ENCODE data around the gene TEAD1. TPM values are rescaled to one million over a fixed set of nuclear protein-coding genes. Genes with fewer than 3 reads are reported as not detected.

TEAD1 gene
- total RNA-seq, 2 donors from 2014 or later, result 89.6 to 93.8 TPM

DNA sequence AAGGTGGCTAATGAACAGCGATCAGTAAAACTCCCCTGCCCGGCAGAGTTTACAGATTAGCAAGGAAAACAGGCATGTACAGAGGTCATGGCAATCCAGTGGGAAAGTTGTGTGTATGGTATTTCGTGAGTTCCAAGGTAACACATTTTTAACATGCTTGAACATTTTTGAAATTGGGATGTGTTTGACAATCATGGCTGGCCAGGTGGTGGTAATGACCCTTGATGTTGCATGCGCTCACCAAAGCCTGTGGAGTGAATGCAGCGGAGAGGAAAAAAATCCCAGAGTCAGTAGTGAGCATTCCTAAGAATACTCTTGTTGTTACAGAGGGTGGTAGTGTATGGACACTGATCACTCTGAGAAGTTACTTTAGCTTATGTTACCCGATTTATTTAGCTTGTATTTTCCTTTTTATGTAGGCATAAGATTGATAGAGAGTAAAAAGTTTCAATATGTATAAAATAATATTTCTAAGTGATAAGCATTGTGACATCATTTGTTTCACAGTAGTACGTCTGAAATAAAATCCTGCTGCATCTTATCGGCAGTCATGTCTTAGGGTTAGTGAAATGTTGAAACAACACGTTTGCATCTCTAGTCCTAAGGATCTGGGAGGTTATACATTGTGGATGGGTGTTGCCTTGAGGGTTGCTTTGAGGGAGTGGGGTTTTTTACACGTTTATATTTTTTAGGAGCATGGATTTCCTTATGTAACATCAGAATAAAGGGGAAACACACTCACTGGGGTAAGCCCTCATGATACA, 8.7 kb downstream of the TEAD1 start:
- intact Hi-C loops (cut with DNase I), result loop anchor here in 1 of 2 donors (10.0 kb wide), 1 partner anchor 132 kb away; no protein-coding TSS in a partner anchor
- DNase-seq, result no peak
- no peak for ATAC-seq

DNA sequence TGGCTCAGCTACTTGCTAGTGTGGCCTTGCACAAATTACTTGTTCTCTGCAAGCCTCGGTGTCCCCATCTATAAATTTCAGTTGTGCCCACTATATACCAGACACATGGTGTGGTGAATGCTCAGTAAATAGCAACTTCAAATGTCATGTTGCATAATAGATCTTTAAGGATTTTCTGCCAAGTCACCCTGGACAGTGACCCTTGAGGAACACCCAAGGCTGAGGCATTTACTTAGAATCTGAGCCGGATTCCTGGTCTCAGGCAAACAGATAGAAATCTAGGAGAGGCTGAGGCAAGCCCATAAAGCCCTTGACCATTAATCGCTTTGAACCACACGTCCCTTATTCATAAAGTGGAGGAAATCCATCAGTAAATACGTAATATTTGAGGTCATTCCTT, 9.7 kb downstream of the TEAD1 start:
- DNase-seq, result no peak
- no peak for ATAC-seq
- intact Hi-C loops (cut with DNase I), result loop anchor here in 1 of 2 donors (10.0 kb wide), 1 partner anchor 131 kb away; no protein-coding TSS in a partner anchor

DNA sequence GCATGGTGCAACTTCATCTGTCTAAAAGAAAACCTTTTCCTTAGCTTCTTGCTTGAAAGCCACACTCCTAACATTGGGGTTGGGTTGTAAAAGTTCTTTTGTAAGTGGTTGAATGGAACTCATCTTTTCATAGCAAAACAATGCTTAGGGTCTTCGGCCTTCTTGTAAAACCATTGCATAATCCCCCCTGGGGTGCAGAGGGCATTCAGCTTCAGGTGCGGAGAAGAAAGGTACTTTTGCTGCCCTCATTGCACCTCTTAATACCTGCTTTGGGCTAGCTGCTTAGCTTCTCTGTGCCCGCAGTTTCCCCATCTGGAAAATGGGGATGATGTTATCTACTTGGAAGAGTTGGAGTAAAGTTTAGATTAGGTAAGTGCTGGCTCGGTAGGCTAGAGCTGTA, 10.1 kb downstream of the TEAD1 start:
- ATAC-seq, result no peak
- no peak for DNase-seq
- intact Hi-C loops (cut with DNase I), result loop anchor here in 1 of 2 donors (10.0 kb wide), 1 partner anchor 130 kb away; no protein-coding TSS in a partner anchor

GRCh38 chr11:12684816-12685215, 10.6 kb downstream of the TEAD1 start:
- intact Hi-C loops (cut with DNase I), result loop anchor here in 1 of 2 donors (10.0 kb wide), 1 partner anchor 130 kb away; no protein-coding TSS in a partner anchor
- no peak for DNase-seq
- ATAC-seq, result no peak

DNA sequence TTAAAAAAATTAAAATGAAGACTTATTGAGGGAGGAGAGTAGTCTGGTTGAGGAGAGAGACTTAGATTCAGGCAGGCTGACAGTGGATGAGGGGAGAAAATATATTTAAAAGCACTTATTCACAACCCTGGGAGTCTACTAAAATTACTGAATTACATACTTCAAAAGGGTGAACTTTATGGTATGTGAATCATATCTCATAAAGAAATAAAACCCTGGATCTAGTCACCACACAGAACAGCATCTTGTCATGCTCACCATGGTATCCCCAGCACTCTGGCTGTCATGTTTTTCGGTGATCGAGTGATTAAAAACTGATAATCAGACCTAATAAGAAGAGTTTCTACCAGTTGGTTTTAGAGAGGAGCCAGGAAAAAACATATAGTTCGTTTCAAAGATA, 11.0 kb downstream of the TEAD1 start:
- intact Hi-C loops (cut with DNase I), result loop anchor here in 1 of 2 donors (10.0 kb wide), 1 partner anchor 130 kb away; no protein-coding TSS in a partner anchor
- no peak for ATAC-seq
- no peak for DNase-seq

GRCh38 chr11:12686246-12687060, 12.2 kb downstream of the TEAD1 start:
- intact Hi-C loops (cut with DNase I), result loop anchor here in 1 of 2 donors (10.0 kb wide), 1 partner anchor 128 kb away; no protein-coding TSS in a partner anchor
- DNase-seq (no peak), ATAC-seq (no peak)

GRCh38 chr11:12687216-12687623, 13.0 kb downstream of the TEAD1 start:
- DNase-seq (no peak), ATAC-seq (no peak)
- intact Hi-C loops (cut with DNase I), result loop anchor here in 1 of 2 donors (10.0 kb wide), 1 partner anchor 128 kb away; no protein-coding TSS in a partner anchor

DNA sequence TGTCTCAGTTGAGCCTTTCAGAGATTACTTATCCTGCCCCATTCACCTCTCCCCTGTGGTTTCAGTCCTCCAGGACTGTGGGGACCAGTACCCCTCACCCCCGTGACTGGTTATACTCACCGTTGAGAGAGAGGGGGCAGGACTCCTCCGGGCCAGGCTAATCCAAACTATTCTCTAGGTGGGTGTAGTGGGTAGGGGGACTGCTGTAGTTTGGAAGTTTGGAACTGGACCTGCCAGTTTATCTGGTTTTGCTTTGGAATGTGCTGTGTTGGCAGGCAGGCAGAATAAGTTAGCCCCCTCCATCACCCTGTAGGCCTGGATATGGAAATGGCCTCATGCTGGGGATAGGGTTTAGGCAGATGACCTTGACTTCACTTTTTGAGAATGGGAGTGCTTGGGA, 13.5 kb downstream of the TEAD1 start:
- DNase-seq, result no peak
- no peak for ATAC-seq
- intact Hi-C loops (cut with DNase I), result loop anchor here in 1 of 2 donors (10.0 kb wide), 1 partner anchor 127 kb away; no protein-coding TSS in a partner anchor

DNA sequence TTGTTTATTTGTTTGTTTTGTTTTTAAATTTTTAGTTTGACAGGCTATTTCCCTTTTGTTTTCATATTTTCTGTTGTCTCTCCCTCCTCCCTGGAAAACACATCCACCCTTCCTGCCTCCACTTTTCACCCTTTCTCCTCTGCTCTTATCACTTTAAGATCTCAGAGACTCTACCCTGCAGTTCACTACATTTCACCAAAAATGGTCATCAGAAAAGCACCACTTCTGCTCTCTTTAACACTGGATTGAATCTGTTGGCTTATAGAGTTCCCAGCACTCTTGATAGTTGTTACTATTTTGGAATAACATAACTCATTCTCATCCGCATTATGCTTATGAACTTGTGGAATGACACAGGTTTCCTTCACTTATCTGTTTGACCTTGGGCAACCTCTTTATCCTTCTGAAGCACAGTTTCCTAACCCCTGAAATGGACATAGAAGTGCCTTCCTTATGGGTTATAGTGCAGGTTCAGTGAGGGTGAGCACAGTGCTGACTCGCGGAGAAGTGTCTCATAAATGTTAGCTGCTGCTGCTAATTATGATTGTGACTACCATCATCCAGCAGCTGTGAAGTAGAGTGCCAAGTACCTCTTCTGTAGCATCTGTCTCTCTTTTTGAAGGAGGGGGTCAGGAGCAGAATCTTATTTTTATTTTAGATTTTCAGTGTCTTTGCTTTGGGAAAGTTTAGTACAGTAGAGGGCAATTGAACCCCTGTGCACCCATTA, 15.0 kb downstream of the TEAD1 start:
- intact Hi-C loops (cut with DNase I), result loop anchor here in 1 of 2 donors (10.0 kb wide), 1 partner anchor 126 kb away; no protein-coding TSS in a partner anchor
- DNase-seq (no peak), ATAC-seq (no peak)

DNA sequence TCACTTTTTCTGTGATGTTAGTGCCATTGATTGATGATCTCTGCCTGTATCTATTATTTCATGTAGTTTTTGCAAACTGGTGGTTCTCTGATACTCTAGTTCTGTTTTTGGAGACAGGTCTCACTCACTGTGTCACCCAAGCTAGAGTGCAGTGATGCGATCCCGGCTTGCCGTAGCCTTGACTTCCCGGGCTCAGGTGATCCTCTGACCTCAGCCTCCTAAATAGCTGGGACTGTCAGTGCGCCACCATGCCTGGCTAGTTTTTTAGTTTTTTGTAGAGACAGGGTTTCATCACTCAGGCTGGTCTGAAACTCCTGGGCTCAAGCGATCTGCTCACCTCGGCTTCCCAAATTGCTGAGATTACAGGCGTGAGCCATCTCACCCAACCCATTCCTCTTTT, 16.4 kb downstream of the TEAD1 start:
- intact Hi-C loops (cut with DNase I), result no loop called here

DNA sequence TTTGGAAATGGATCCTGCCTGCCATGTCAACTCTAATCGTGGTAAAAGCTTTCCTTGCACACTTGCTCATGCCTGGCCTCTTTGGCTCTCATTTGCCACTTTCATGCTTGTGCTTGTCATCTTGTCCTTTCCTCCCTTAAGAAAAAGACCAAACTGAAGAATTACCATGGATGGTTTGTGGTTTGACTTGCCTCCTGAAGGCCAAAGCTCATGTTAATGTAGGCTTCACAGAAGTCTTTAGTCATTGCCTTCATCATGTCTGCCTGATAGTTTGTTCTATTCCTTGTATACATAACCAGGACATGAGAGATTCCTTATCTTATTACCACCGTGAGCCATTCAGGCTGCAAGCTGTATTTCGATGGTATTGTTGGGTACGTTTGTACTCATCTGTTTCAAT, 17.3 kb downstream of the TEAD1 start:
- intact Hi-C loops (cut with DNase I), result no loop called here
- DNase-seq (no peak), ATAC-seq (no peak)

More for the DNA sequence above, 16.4 kb downstream of the TEAD1 start:
- ATAC-seq (no peak), DNase-seq (no peak)

DNA sequence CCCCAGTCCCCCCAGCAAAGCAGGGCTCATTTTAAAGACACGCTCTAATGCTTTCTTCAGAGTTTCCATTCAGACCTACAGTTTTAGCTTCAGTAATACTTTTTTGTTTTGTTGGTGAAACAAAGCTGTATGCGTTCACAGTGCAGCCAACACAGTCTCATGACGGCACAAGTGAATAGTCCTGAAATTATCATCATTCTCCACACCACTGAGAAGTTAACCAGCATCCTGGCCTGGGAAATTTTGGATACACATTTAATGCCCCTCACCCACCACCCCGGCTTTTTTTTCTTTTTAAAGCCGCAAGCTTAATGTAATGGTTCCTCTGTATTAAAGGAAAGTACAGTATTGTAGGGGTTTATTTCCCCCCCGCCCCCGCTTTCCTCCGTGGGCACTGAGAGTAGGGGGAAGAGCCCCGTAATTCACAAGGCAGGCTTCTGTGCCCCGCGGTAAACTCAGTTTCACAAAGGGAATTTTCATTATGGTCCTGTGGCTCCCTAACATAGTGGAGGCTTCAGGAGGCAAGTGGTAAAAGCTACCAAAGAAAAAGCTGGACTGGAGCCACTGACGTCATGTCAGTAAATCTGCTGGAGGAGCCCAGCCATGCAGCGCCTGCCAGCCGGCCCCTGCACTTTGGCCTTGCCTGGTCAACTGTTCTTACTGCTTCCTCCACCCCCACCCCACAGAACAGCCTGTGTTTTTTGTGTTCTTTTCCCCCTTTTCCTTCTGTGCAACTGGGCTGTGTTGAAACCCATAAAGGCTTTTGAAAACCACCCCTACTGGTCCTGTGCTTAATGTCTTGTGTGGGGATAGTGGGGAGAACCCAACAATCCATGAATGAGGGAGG, 18.2 kb downstream of the TEAD1 start:
- DNase-seq (peak; percentile 95), ATAC-seq (peak; percentile 90 to 91)
- intact Hi-C loops (cut with DNase I), result no loop called here

DNA sequence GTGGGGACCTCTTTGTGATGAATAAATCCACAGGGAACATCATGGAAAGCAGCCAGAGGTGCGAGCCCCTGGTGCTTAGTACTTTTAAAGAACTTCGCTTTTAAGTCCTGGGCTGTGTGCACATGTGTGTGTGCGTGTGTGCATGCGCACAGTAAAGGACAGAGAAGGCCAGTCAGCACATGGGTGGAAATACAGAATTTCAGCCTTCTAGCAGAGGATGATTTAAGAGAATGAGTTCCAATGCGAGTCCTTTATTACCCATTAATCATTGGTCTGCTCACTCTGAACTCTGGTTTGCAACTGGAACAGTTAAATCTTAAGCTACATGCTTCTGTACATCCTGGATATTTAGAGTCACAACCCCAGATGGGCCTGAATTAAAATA, 18.9 kb downstream of the TEAD1 start:
- peak in 1 of 2 donors; percentile 2 for ATAC-seq
- DNase-seq, result peak; percentile 26
- intact Hi-C loops (cut with DNase I), result no loop called here

GRCh38 chr11:12693479-12694182, 19.4 kb downstream of the TEAD1 start:
- DNase-seq (peak; percentile 65), ATAC-seq (peak; percentile 71 to 92)
- intact Hi-C loops (cut with DNase I), result no loop called here

- intact Hi-C loops (cut with DNase I), result no loop called here
- DNase-seq (no peak), ATAC-seq (peak in 1 of 2 donors; percentile 9)
These were observed 19.9 kb downstream of the TEAD1 start for GRCh38 chr11:12694183-12694531.

- intact Hi-C loops (cut with DNase I), result no loop called here
- DNase-seq (no peak), ATAC-seq (no peak)
These were observed 21.1 kb downstream of the TEAD1 start for GRCh38 chr11:12695221-12695794.

DNA sequence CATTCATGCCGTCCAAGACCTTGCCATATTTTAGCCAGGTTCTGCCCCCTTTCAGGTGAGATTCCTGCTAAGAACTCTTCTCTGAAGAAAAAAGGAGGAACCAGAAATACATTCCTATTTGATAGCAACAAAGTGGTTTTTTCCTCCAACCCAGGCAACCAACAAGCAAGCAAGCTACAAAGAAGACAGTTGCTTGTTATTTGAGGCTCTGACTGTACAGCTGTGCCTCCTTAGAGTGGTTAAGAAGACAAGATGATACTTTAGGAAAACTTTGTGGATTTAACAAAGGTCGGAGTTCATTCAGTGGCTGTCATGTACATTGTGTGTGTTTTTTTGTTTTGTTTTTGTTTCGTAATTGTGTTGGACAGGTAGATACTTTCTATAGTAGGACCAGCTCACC, 21.7 kb downstream of the TEAD1 start:
- no peak for ATAC-seq

More for the DNA sequence above, 21.7 kb downstream of the TEAD1 start:
- no peak for DNase-seq
- intact Hi-C loops (cut with DNase I), result no loop called here
